B cell (primary cell): ENCODE measurements around the gene SMTN.

Experiments
- EZH2 ChIP-seq: IDR thresholded peaks from 2 replicates; pipeline ENCODE4 v1.6.1; 2012; ENCODE audit warnings: borderline replicate concordance, low read depth, mild to moderate bottlenecking, moderate library complexity, low read length; ENCODE audit not compliant: insufficient read depth, poor library complexity, severe bottlenecking
- TF ChIP-seq, protein P1 (sequence below): fragments of 200-600 bp; IDR thresholded peaks from one replicate; pipeline ENCODE4 v1.8.0; 2022; ENCODE audit warnings: antibody characterized with exemption, mild to moderate bottlenecking

DNA sequence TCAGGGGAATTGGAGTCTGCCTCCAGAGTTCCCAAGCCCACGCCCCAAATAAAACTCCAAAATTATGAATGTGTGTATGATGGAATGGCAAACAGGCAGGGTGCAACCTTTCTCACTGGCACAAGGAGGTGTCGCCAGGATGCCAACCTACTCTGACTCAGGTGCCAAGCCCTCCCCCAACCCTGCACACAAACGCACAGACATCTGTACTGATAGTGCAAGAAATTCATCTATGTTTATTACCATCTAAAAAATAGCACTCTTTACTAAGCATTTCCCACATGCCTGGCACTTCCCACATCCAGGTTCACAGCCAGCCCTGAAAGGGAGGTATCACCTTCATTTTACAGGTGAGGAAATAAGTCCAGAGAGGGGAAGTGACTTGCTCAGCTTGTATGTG, 57.9 kb downstream of the SMTN start:
- TF ChIP-seq, protein P1, sequence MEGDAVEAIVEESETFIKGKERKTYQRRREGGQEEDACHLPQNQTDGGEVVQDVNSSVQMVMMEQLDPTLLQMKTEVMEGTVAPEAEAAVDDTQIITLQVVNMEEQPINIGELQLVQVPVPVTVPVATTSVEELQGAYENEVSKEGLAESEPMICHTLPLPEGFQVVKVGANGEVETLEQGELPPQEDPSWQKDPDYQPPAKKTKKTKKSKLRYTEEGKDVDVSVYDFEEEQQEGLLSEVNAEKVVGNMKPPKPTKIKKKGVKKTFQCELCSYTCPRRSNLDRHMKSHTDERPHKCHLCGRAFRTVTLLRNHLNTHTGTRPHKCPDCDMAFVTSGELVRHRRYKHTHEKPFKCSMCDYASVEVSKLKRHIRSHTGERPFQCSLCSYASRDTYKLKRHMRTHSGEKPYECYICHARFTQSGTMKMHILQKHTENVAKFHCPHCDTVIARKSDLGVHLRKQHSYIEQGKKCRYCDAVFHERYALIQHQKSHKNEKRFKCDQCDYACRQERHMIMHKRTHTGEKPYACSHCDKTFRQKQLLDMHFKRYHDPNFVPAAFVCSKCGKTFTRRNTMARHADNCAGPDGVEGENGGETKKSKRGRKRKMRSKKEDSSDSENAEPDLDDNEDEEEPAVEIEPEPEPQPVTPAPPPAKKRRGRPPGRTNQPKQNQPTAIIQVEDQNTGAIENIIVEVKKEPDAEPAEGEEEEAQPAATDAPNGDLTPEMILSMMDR, result no peak
- no peak for TF ChIP-seq EZH2
